ENCODE data around the gene RBL1.

The RBL1 gene

GRCh38 chr20:37133952-37134351, 38.2 kb upstream of the RBL1 start:
- TF ChIP-seq TAF1 (IDR thresholded peaks at IDR 0.05; ENCODE audit: borderline replicate concordance, insufficient read depth, low read length), result no peak
- TF ChIP-seq, protein P1, sequence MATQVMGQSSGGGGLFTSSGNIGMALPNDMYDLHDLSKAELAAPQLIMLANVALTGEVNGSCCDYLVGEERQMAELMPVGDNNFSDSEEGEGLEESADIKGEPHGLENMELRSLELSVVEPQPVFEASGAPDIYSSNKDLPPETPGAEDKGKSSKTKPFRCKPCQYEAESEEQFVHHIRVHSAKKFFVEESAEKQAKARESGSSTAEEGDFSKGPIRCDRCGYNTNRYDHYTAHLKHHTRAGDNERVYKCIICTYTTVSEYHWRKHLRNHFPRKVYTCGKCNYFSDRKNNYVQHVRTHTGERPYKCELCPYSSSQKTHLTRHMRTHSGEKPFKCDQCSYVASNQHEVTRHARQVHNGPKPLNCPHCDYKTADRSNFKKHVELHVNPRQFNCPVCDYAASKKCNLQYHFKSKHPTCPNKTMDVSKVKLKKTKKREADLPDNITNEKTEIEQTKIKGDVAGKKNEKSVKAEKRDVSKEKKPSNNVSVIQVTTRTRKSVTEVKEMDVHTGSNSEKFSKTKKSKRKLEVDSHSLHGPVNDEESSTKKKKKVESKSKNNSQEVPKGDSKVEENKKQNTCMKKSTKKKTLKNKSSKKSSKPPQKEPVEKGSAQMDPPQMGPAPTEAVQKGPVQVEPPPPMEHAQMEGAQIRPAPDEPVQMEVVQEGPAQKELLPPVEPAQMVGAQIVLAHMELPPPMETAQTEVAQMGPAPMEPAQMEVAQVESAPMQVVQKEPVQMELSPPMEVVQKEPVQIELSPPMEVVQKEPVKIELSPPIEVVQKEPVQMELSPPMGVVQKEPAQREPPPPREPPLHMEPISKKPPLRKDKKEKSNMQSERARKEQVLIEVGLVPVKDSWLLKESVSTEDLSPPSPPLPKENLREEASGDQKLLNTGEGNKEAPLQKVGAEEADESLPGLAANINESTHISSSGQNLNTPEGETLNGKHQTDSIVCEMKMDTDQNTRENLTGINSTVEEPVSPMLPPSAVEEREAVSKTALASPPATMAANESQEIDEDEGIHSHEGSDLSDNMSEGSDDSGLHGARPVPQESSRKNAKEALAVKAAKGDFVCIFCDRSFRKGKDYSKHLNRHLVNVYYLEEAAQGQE (IDR thresholded peaks at IDR 0.05; ENCODE audit: insufficient read depth in 1 of 2, low read depth in 2 of 2, low read length in 2 of 2), result no peak

GRCh38 chr20:37131486-37131885, 35.7 kb upstream of the RBL1 start:
- TF ChIP-seq SIN3A (IDR thresholded peaks at IDR 0.05; ENCODE audit: borderline replicate concordance, insufficient read depth, low read length) (no peak), TAF1 (IDR thresholded peaks at IDR 0.05; ENCODE audit: borderline replicate concordance, insufficient read depth, low read length) (no peak), POLR2AphosphoS5 (IDR thresholded peaks at IDR 0.05; ENCODE audit: low read depth, low read length) (no peak), FOXP2 (optimal IDR thresholded peaks at IDR 0.05; ENCODE audit: borderline replicate concordance, extremely low read depth, extremely low read length, insufficient read depth) (no peak)
- TF ChIP-seq, protein P1 (IDR thresholded peaks at IDR 0.05; ENCODE audit: insufficient read depth in 1 of 2, low read depth in 2 of 2, low read length in 2 of 2), result no peak

- TF ChIP-seq SIN3A (IDR thresholded peaks at IDR 0.05; ENCODE audit: borderline replicate concordance, insufficient read depth, low read length) (no peak), FOXP2 (optimal IDR thresholded peaks at IDR 0.05; ENCODE audit: borderline replicate concordance, extremely low read depth, extremely low read length, insufficient read depth) (no peak), POLR2AphosphoS5 (IDR thresholded peaks at IDR 0.05; ENCODE audit: low read depth, low read length) (no peak), TAF1 (IDR thresholded peaks at IDR 0.05; ENCODE audit: borderline replicate concordance, insufficient read depth, low read length) (no peak)
- TF ChIP-seq, protein P1 (IDR thresholded peaks at IDR 0.05; ENCODE audit: insufficient read depth in 1 of 2, low read depth in 2 of 2, low read length in 2 of 2), result no peak
Observed at GRCh38 chr20:37128803-37129202, 33.0 kb upstream of the RBL1 start.

DNA sequence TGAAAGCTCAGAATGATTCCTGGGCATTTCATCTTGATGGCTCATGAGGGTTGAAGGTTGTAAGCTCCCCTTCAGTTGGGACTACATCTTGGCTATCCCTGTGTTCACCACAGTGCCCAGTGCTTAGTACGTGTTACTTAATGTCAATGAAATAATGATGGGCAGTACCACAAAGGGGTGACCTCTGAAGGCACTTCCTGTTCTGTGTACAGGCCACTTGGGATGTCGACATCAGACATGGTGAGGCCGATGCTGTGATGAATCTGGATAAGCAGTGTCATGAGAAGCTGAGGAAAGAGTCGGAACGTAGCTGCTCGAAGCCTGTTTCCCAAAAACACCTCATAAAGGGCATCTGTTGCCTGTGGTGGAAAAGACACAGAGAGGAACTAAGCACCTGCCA, 27.6 kb upstream of the RBL1 start:
- TF ChIP-seq SIN3A (IDR thresholded peaks at IDR 0.05; ENCODE audit: borderline replicate concordance, insufficient read depth, low read length), result no peak
- no peak for TF ChIP-seq TAF1 (IDR thresholded peaks at IDR 0.05; ENCODE audit: borderline replicate concordance, insufficient read depth, low read length)
- TF ChIP-seq, protein P1 (IDR thresholded peaks at IDR 0.05; ENCODE audit: insufficient read depth in 1 of 2, low read depth in 2 of 2, low read length in 2 of 2), result no peak
- no peak for TF ChIP-seq FOXP2 (optimal IDR thresholded peaks at IDR 0.05; ENCODE audit: borderline replicate concordance, extremely low read depth, extremely low read length, insufficient read depth)
- no peak for TF ChIP-seq POLR2AphosphoS5 (IDR thresholded peaks at IDR 0.05; ENCODE audit: low read depth, low read length)

DNA sequence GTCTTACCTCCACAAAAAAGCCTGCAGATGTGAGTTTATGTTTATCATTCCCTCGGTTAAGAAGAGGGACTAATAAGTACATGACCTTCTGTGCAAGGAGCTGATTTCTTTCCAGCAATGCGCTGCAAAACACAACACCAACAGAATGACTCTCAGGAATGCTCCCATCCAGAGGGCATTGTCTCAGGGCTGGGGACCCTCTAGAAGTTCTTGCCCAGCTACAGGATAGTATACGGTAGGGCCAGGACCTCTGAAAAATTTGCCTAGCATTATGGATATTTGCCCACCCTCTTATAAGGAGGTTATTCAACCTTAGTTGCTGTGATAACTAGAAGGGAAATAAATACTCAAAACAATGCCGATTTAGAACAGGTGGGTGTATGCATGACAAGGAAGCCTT, 24.7 kb upstream of the RBL1 start:
- TF ChIP-seq, protein P1 (IDR thresholded peaks at IDR 0.05; ENCODE audit: insufficient read depth in 1 of 2, low read depth in 2 of 2, low read length in 2 of 2), result no peak
- TF ChIP-seq FOXP2 (optimal IDR thresholded peaks at IDR 0.05; ENCODE audit: borderline replicate concordance, extremely low read depth, extremely low read length, insufficient read depth), result no peak
- TF ChIP-seq TAF1 (IDR thresholded peaks at IDR 0.05; ENCODE audit: borderline replicate concordance, insufficient read depth, low read length), result no peak
- TF ChIP-seq POLR2AphosphoS5 (IDR thresholded peaks at IDR 0.05; ENCODE audit: low read depth, low read length), result no peak
- no peak for TF ChIP-seq SIN3A (IDR thresholded peaks at IDR 0.05; ENCODE audit: borderline replicate concordance, insufficient read depth, low read length)
